ENCODE measurements around the gene DNAJC5G. TPM values are rescaled to one million over a fixed set of nuclear protein-coding genes. Genes with fewer than 3 reads are reported as not detected.

Gene DNAJC5G
- total RNA-seq, 1 experiment from 2014 or later, result 0.37 TPM

- Mint-ChIP-seq H3K4me3 (no peak overlapping the region), H3K27ac (no peak overlapping the region), H3K36me3 (ENCODE audit: insufficient read depth in 1 of 3, low read depth in 3 of 3) (peaks cover 64 to 93% (median 87%) of the 10 kb centered on the region in 3 experiments), H3K4me1 (no peaks in the 10 kb centered on the region), H3K9me3 (no peaks in the 10 kb centered on the region), H3K27me3 (ENCODE audit: low read depth) (no peaks in the 10 kb centered on the region)
- Histone ChIP-seq H3K18ac (ENCODE audit: insufficient read length, low read depth, low read length) (no peak overlapping the region), H2BK12ac (ENCODE audit: insufficient read length, low read depth, low read length) (no peak overlapping the region), H3K23ac (ENCODE audit: insufficient read length, low read depth, low read length) (no peak overlapping the region), H3K14ac (ENCODE audit: insufficient read depth, low read length) (no peak overlapping the region), H3K4ac (ENCODE audit: low read depth, low read length) (no peak overlapping the region), H3K27ac (ENCODE audit: insufficient read length, low read depth, low read length) (no peak overlapping the region), H3K9ac (ENCODE audit: extremely low read depth, insufficient read length, low read length) (no peak overlapping the region), H2AK5ac (ENCODE audit: insufficient read length, low read length) (no peak overlapping the region), H2BK15ac (ENCODE audit: low read depth, low read length) (no peak overlapping the region), H3K23me2 (ENCODE audit: insufficient read length, low read depth, low read length, poor library complexity, severe bottlenecking) (no peaks in the 10 kb centered on the region), H3K79me2 (ENCODE audit: insufficient read depth, low read length) (0 out of 2 replicates have a peak, but pooled peaks cover 2% of the 10 kb centered on the region), H3T11ph (ENCODE audit: low read length) (no peak overlapping the region), H3K9me3 (ENCODE audit: control insufficient read depth, low read depth, low read length) (no peaks in the 10 kb centered on the region), H4K91ac (ENCODE audit: insufficient read length, low read depth, low read length) (no peak overlapping the region), H2BK5ac (ENCODE audit: insufficient read length, low read length) (no peak overlapping the region), H3K4me2 (ENCODE audit: insufficient read depth, insufficient read length, low read length) (no peak overlapping the region), H4K5ac (ENCODE audit: insufficient read length, low read depth, low read length) (no peak overlapping the region), H3K56ac (ENCODE audit: insufficient read length, low read depth, low read length) (no peak overlapping the region), H3K4me1 (ENCODE audit: insufficient read depth, low read length) (no peaks in the 10 kb centered on the region), H2AFZ (ENCODE audit: low read length) (no peak overlapping the region), H2BK120ac (ENCODE audit: low read depth, low read length, poor library complexity, severe bottlenecking) (no peak overlapping the region), H3K79me1 (ENCODE audit: insufficient read depth, low read depth, low read length, poor library complexity, severe bottlenecking) (no peaks in the 10 kb centered on the region), H4K8ac (replicated peaks; ENCODE audit: insufficient read length, low read depth, low read length) (no peak overlapping the region), H3K27me3 (ENCODE audit: insufficient read depth, low read length) (no peaks in the 10 kb centered on the region), H4K20me1 (ENCODE audit: control insufficient read depth, insufficient read depth, insufficient read length) (no peaks in the 10 kb centered on the region), H2BK20ac (ENCODE audit: low read depth, low read length, poor library complexity, severe bottlenecking) (no peak overlapping the region)
- TF ChIP-seq, protein P1, sequence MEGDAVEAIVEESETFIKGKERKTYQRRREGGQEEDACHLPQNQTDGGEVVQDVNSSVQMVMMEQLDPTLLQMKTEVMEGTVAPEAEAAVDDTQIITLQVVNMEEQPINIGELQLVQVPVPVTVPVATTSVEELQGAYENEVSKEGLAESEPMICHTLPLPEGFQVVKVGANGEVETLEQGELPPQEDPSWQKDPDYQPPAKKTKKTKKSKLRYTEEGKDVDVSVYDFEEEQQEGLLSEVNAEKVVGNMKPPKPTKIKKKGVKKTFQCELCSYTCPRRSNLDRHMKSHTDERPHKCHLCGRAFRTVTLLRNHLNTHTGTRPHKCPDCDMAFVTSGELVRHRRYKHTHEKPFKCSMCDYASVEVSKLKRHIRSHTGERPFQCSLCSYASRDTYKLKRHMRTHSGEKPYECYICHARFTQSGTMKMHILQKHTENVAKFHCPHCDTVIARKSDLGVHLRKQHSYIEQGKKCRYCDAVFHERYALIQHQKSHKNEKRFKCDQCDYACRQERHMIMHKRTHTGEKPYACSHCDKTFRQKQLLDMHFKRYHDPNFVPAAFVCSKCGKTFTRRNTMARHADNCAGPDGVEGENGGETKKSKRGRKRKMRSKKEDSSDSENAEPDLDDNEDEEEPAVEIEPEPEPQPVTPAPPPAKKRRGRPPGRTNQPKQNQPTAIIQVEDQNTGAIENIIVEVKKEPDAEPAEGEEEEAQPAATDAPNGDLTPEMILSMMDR (conservative IDR thresholded peaks at IDR 0.05), result no peak
- no peak for DNase-seq
- no CpG with 5 or more reads among the region's 9 CpGs for WGBS (ENCODE audit: extremely low coverage, insufficient read length, low lambda C conversion rate)
These were observed 49.7 kb upstream of the DNAJC5G start for GRCh38 chr2:27225526-27225925.
